Measurements from ENCODE around the gene CORO7.

Gene CORO7

GRCh38 chr16:4366016-4366415, 50.4 kb downstream of the CORO7 start:
- no peaks in the 10 kb centered on the region for H3K9me2 ChIP-seq (ENCODE audit: low read depth, low read length)
- peaks cover 30% of the 10 kb centered on the region; the same call in 1 of the 2 replicates for H3K36me3 ChIP-seq (ENCODE audit: insufficient read depth, low read length)
- H4K20me1 ChIP-seq (ENCODE audit: insufficient read depth, low read length): no peaks in the 10 kb centered on the region
- H3K4me1 ChIP-seq (ENCODE audit: insufficient read depth, low read length, severe bottlenecking): no peaks in the 10 kb centered on the region
- no peak for TF ChIP-seq CTCF (IDR thresholded peaks at IDR 0.05; ENCODE audit: low read length)
- no peak for TF ChIP-seq EZH2 (IDR thresholded peaks at IDR 0.05; ENCODE audit: borderline replicate concordance, low read length)
- no peaks in the 10 kb centered on the region for H3F3A ChIP-seq (ENCODE audit: insufficient read depth, low read length)
- no peak overlapping the region for H3K9ac ChIP-seq (ENCODE audit: low read length)
- no peak overlapping the region for H3K4me2 ChIP-seq (ENCODE audit: low read length)
- no peak overlapping the region for H2AFZ ChIP-seq (ENCODE audit: low read length)
- no peaks in the 10 kb centered on the region for H3K79me2 ChIP-seq (ENCODE audit: insufficient read depth, low read length)
- H3K4me3 ChIP-seq (ENCODE audit: low read depth, low read length, poor library complexity, severe bottlenecking): no peak overlapping the region
- H3K9me3 ChIP-seq (ENCODE audit: low read length): no peaks in the 10 kb centered on the region
- H3K27ac ChIP-seq (ENCODE audit: low read depth, low read length, poor library complexity, severe bottlenecking): no peak overlapping the region
- H3K27me3 ChIP-seq (ENCODE audit: insufficient read depth, low read length): no peaks in the 10 kb centered on the region

GRCh38 chr16:4365615-4366014, 50.8 kb downstream of the CORO7 start:
- no peaks in the 10 kb centered on the region for H3K4me1 ChIP-seq (ENCODE audit: insufficient read depth, low read length, severe bottlenecking)
- H3K9me3 ChIP-seq (ENCODE audit: low read length): no peaks in the 10 kb centered on the region
- H3K27me3 ChIP-seq (ENCODE audit: insufficient read depth, low read length): no peaks in the 10 kb centered on the region
- no peak overlapping the region for H3K27ac ChIP-seq (ENCODE audit: low read depth, low read length, poor library complexity, severe bottlenecking)
- H3K36me3 ChIP-seq (ENCODE audit: insufficient read depth, low read length): peaks cover 30% of the 10 kb centered on the region; the same call in 1 of the 2 replicates
- no peak overlapping the region for H2AFZ ChIP-seq (ENCODE audit: low read length)
- no peak overlapping the region for H3K4me2 ChIP-seq (ENCODE audit: low read length)
- no peak for TF ChIP-seq CTCF (IDR thresholded peaks at IDR 0.05; ENCODE audit: low read length)
- no peak for TF ChIP-seq EZH2 (IDR thresholded peaks at IDR 0.05; ENCODE audit: borderline replicate concordance, low read length)
- H3K9ac ChIP-seq (ENCODE audit: low read length): no peak overlapping the region
- no peaks in the 10 kb centered on the region for H4K20me1 ChIP-seq (ENCODE audit: insufficient read depth, low read length)
- H3K4me3 ChIP-seq (ENCODE audit: low read depth, low read length, poor library complexity, severe bottlenecking): no peak overlapping the region
- no peaks in the 10 kb centered on the region for H3F3A ChIP-seq (ENCODE audit: insufficient read depth, low read length)
- H3K79me2 ChIP-seq (ENCODE audit: insufficient read depth, low read length): no peaks in the 10 kb centered on the region
- H3K9me2 ChIP-seq (ENCODE audit: low read depth, low read length): no peaks in the 10 kb centered on the region

- H3K4me2 ChIP-seq (ENCODE audit: low read length): no peak overlapping the region
These were observed 51.4 kb downstream of the CORO7 start for GRCh38 chr16:4365014-4365406.

More at GRCh38 chr16:4365014-4365406, 51.4 kb downstream of the CORO7 start:
- H3K4me1 ChIP-seq (ENCODE audit: insufficient read depth, low read length, severe bottlenecking): no peaks in the 10 kb centered on the region
- TF ChIP-seq EZH2 (IDR thresholded peaks at IDR 0.05; ENCODE audit: borderline replicate concordance, low read length): no peak
- no peak for TF ChIP-seq CTCF (IDR thresholded peaks at IDR 0.05; ENCODE audit: low read length)
- no peak overlapping the region for H2AFZ ChIP-seq (ENCODE audit: low read length)
- H3K27me3 ChIP-seq (ENCODE audit: insufficient read depth, low read length): no peaks in the 10 kb centered on the region
- H3K27ac ChIP-seq (ENCODE audit: low read depth, low read length, poor library complexity, severe bottlenecking): no peak overlapping the region
- H4K20me1 ChIP-seq (ENCODE audit: insufficient read depth, low read length): no peaks in the 10 kb centered on the region
- H3K4me3 ChIP-seq (ENCODE audit: low read depth, low read length, poor library complexity, severe bottlenecking): no peak overlapping the region
- H3K9ac ChIP-seq (ENCODE audit: low read length): no peak overlapping the region
- no peaks in the 10 kb centered on the region for H3K79me2 ChIP-seq (ENCODE audit: insufficient read depth, low read length)
- H3K36me3 ChIP-seq (ENCODE audit: insufficient read depth, low read length): peaks cover 33% of the 10 kb centered on the region; the same call in 1 of the 2 replicates
- H3K9me2 ChIP-seq (ENCODE audit: low read depth, low read length): no peaks in the 10 kb centered on the region
- no peaks in the 10 kb centered on the region for H3K9me3 ChIP-seq (ENCODE audit: low read length)
- H3F3A ChIP-seq (ENCODE audit: insufficient read depth, low read length): no peaks in the 10 kb centered on the region
